A549 (cell line): ENCODE results near the gene STPG2.

Experiments
- CTCF ChIP-seq: fragments of >200 bp; sonication (Bioruptor Twin); formaldehyde crosslinking; IDR thresholded peaks from 3 replicates; pipeline ENCODE4 v1.5.1; 2016
- ELK1 ChIP-seq: fragments of 150-350 bp; IDR thresholded peaks from 2 replicates; pipeline ENCODE4 v1.6.1; 2014; ENCODE audit warnings: low read depth, mild to moderate bottlenecking, low read length
- GATA3 ChIP-seq: IDR thresholded peaks from 2 replicates; pipeline ENCODE4 v1.6.1; 2012; ENCODE audit warnings: borderline replicate concordance
- POLR2A ChIP-seq: IDR thresholded peaks from 2 replicates; pipeline ENCODE4 v1.6.1; 2012; ENCODE audit warnings: mild to moderate bottlenecking, low read length
- REST ChIP-seq: fragments of 200-600 bp; sonication (generic); IDR thresholded peaks from 2 replicates; pipeline ENCODE4 v1.6.1; 2016; ENCODE audit warnings: antibody characterized with exemption, mild to moderate bottlenecking, moderate library complexity
- RNF2 ChIP-seq: fragments of 200-600 bp; sonication (generic); IDR thresholded peaks from 2 replicates; pipeline ENCODE4 v1.6.1; 2016; ENCODE audit warnings: low read depth, mild to moderate bottlenecking, antibody characterized with exemption, moderate library complexity, borderline replicate concordance
- ZFP36 ChIP-seq: fragments of 450-650 bp; IDR thresholded peaks from 2 replicates; pipeline ENCODE4 v1.6.1; 2014; ENCODE audit warnings: borderline replicate concordance; ENCODE audit not compliant: partially characterized antibody

DNA sequence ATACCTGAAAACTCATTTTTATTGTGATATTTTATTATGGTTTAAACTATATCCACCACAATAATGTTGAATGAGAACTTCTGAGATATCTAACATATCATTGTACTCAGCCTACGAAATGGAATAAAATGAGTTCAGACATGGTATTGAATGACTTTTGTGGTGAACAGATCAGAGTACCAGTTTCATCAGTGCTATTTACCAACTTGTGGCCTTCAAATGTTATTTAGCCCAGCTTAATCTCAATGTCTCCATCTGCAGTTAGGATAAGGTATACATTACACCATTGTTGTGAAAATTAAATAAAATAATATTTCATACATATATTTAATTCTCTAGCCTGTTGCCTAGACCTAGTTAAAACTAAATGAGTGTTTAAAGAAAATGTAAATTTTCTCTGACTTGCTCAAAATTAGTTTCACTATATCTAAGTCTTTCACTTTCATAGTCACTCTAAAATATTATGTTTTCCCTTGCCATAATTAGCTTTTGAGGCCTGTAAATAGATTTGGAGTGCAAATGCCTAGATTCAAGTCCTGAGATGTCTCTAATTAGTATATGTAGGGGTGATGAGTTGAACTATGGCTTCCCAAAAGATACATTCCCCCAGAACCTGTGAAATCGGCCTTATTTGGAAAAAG, 594.2 kb downstream of the STPG2 start:
- TF ChIP-seq CTCF (no peak), ELK1 (no peak), POLR2A (no peak), GATA3 (no peak), RNF2 (no peak), REST (no peak), ZFP36 (no peak)
